EH (cell line): Measurements from ENCODE around the gene ZSWIM7.
A peak's percentile ranks its signal among the peaks of the same experiment; 100 is the strongest.
"Not testable (repeated sequence)": the region's sequence is repeated elsewhere in the genome, so short reads cannot be mapped to it uniquely, and the experiment has no call there.

Experiments used
- DNase-seq: peaks from one replicate; pipeline ENCODE4 v3.0.0-alpha.2; 2015; ENCODE audit warnings: low read depth

Gene ZSWIM7

GRCh38 chr17:15957608-15958307, 41.7 kb downstream of the ZSWIM7 start:
- no peak for DNase-seq

- DNase-seq: no peak
These were observed 42.3 kb downstream of the ZSWIM7 start for GRCh38 chr17:15957206-15957605.

- peak; percentile 54 for DNase-seq
These were observed 43.5 kb downstream of the ZSWIM7 start for GRCh38 chr17:15955793-15956541.

GRCh38 chr17:15954222-15954621, 45.3 kb downstream of the ZSWIM7 start:
- DNase-seq: peak; percentile 96

GRCh38 chr17:15952916-15953790, 46.4 kb downstream of the ZSWIM7 start:
- no peak for DNase-seq

- DNase-seq: no peak
These were observed 47.4 kb downstream of the ZSWIM7 start for GRCh38 chr17:15952048-15952532.

- no peak for DNase-seq
These were observed 48.0 kb downstream of the ZSWIM7 start for GRCh38 chr17:15951368-15952047.

GRCh38 chr17:15947976-15948752, 51.3 kb downstream of the ZSWIM7 start:
- DNase-seq: no peak

- DNase-seq: peak; percentile 60
These were observed 52.2 kb downstream of the ZSWIM7 start for GRCh38 chr17:15947271-15947670.

GRCh38 chr17:15946611-15947120, 52.8 kb downstream of the ZSWIM7 start:
- peak; percentile 67 for DNase-seq

- peak; percentile 34 for DNase-seq
These were observed 53.8 kb downstream of the ZSWIM7 start for GRCh38 chr17:15945527-15946191.

GRCh38 chr17:15944759-15945526, 54.6 kb downstream of the ZSWIM7 start, which contains the start of gene ADORA2B:
ADORA2B (plus strand) TSS chr17:15945130; CDS start chr17:15945249, 119 bp downstream.
- DNase-seq: peak; percentile 78

- no peak for DNase-seq
These were observed 55.3 kb downstream of the ZSWIM7 start for GRCh38 chr17:15943971-15944758.

- peak; percentile 32 for DNase-seq
These were observed 57.2 kb downstream of the ZSWIM7 start for GRCh38 chr17:15942207-15942833.

GRCh38 chr17:15941781-15942180, 57.7 kb downstream of the ZSWIM7 start:
- DNase-seq: no peak

GRCh38 chr17:15936481-15936880, 63.0 kb downstream of the ZSWIM7 start:
- DNase-seq: not testable (repeated sequence)

GRCh38 chr17:15935891-15936290, 63.6 kb downstream of the ZSWIM7 start:
- DNase-seq: no peak

GRCh38 chr17:15934866-15935265, 64.6 kb downstream of the ZSWIM7 start:
- no peak for DNase-seq
